ENCODE data around the gene SLC25A12. TPM values are rescaled to one million over a fixed set of nuclear protein-coding genes. Genes with fewer than 3 reads are reported as not detected.

SLC25A12 gene
- polyA plus RNA-seq, 1 of the 3 experiments (the other 2 are of a cell fraction) = 13.0 TPM

DNA sequence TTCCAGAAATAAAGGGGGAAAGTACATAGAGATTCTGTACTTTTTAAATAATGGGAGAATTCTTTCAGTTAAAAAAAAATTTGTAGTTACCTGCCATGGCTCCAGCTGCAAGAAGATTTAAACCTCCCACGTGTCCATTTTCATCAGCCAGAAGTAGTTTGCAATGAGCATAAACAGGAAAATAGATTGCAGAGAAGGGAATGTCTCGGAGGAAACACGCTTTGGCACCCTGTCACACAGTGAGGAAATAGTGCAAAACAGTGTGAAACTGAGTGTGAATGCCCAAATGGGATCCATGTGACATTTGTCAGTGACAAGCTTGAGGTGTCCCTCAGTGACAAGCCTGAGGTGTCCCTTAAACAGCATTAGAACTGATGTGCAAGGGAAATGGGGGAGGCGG lies 102.7 kb downstream of the SLC25A12 start:
- no peaks in the 10 kb centered on the region for H3F3A ChIP-seq (replicated peaks; ENCODE audit: insufficient read depth)
- H3K27me3 ChIP-seq (ENCODE audit: insufficient read depth) = no peaks in the 10 kb centered on the region
- ChIA-PET POLR2A (no interaction called here), CTCF (interaction anchor here (1.2 to 2.0 kb wide), 3 partner anchors 20 to 323 kb away, joined by 3 to 5 read pairs (median 4); no protein-coding TSS in a partner anchor)
- H3K9me2 ChIP-seq = no peaks in the 10 kb centered on the region
- no peak overlapping the region for H3K4me3 ChIP-seq (ENCODE audit: low read depth in 2 of 2, low read length in 1 of 2)
- H3K4me2 ChIP-seq = no peak overlapping the region
- H3K4me1 ChIP-seq (ENCODE audit: control insufficient read depth in 1 of 2, insufficient read depth in 2 of 2, low read depth in 1 of 2, low read length in 1 of 2) = no peaks in the 10 kb centered on the region; a peak in 2 of 4 replicates
- no peak overlapping the region for H3K27ac ChIP-seq (ENCODE audit: low read depth in 2 of 2, low read length in 1 of 2)
- no peak overlapping the region for H3K9ac ChIP-seq
- no peaks in the 10 kb centered on the region for H3K79me2 ChIP-seq (ENCODE audit: insufficient read depth)
- H2AFZ ChIP-seq (ENCODE audit: low read depth) = no peak overlapping the region
- peaks cover 17 to 22% of the 10 kb centered on the region in 2 experiments for H3K36me3 ChIP-seq (replicated peaks in 1 of 2; ENCODE audit: control insufficient read depth in 1 of 2, insufficient read depth in 2 of 2, low read length in 1 of 2)
- WGBS (ENCODE audit: low lambda C conversion rate) = 93% methylated on average over 4 of the region's 4 CpGs
- no peaks in the 10 kb centered on the region for H4K20me1 ChIP-seq (ENCODE audit: insufficient read depth)
- no peaks in the 10 kb centered on the region for H3K9me3 ChIP-seq
- no peak for TF ChIP-seq NRF1 (IDR thresholded peaks at IDR 0.05; ENCODE audit: low read depth, low read length)
- no peak for TF ChIP-seq GABPA (IDR thresholded peaks at IDR 0.05; ENCODE audit: low read depth)
- TF ChIP-seq, protein P1, sequence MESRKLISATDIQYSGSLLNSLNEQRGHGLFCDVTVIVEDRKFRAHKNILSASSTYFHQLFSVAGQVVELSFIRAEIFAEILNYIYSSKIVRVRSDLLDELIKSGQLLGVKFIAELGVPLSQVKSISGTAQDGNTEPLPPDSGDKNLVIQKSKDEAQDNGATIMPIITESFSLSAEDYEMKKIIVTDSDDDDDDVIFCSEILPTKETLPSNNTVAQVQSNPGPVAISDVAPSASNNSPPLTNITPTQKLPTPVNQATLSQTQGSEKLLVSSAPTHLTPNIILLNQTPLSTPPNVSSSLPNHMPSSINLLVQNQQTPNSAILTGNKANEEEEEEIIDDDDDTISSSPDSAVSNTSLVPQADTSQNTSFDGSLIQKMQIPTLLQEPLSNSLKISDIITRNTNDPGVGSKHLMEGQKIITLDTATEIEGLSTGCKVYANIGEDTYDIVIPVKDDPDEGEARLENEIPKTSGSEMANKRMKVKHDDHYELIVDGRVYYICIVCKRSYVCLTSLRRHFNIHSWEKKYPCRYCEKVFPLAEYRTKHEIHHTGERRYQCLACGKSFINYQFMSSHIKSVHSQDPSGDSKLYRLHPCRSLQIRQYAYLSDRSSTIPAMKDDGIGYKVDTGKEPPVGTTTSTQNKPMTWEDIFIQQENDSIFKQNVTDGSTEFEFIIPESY (IDR thresholded peaks at IDR 0.05; ENCODE audit: borderline replicate concordance, low read depth) = no peak
- no peak for TF ChIP-seq TEAD4 (IDR thresholded peaks at IDR 0.05; ENCODE audit: borderline replicate concordance, insufficient read depth)
- no peak for TF ChIP-seq POLR2AphosphoS5 (IDR thresholded peaks at IDR 0.05; ENCODE audit: low read depth, low read length)
- TF ChIP-seq JUND (IDR thresholded peaks at IDR 0.05) = no peak
- TF ChIP-seq FOXJ3 (CRISPR knock-in tag; IDR thresholded peaks at IDR 0.05) = no peak
- no peak for TF ChIP-seq ELF1 (IDR thresholded peaks at IDR 0.05)
- TF ChIP-seq, protein P2, sequence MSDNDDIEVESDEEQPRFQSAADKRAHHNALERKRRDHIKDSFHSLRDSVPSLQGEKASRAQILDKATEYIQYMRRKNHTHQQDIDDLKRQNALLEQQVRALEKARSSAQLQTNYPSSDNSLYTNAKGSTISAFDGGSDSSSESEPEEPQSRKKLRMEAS (IDR thresholded peaks at IDR 0.05; ENCODE audit: low read depth) = no peak
- no peak for DNase-seq

DNA sequence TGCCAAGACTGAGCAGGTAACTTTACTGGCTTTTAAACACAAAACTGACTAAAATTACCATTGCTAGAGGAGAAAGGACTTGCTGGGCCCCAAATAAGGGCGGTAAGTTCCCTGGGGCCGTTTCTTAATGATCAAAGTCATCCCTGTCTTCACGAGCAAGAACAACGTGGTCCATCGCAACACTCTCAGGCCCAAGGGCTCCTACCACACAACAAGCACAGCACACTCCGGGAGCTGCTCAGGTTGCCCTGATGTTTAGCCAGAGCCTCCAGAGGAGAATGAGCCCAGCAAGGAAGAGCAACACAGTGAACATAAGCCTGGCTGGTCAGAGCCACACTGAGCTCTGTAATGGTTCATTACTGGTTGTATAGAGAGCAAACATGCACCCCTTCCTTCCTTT lies 104.1 kb downstream of the SLC25A12 start:
- CTCF ChIA-PET = interaction anchor here (1.0 to 1.2 kb wide), 5 partner anchors 9 to 317 kb away, joined by 3 to 4 read pairs (median 3); no protein-coding TSS in a partner anchor
- no peaks in the 10 kb centered on the region for H3K79me2 ChIP-seq (ENCODE audit: insufficient read depth)
- no peak overlapping the region for H2AFZ ChIP-seq (ENCODE audit: low read depth)
- no peak overlapping the region for H3K27ac ChIP-seq (ENCODE audit: low read depth in 2 of 2, low read length in 1 of 2)
- 84% methylated on average over 6 of the region's 6 CpGs for WGBS (ENCODE audit: low lambda C conversion rate)
- H3K4me2 ChIP-seq = no peak overlapping the region
- H3K9ac ChIP-seq = no peak overlapping the region
- no peak overlapping the region for H3K4me3 ChIP-seq (ENCODE audit: low read depth in 2 of 2, low read length in 1 of 2)
- H3K36me3 ChIP-seq (replicated peaks in 1 of 2; ENCODE audit: control insufficient read depth in 1 of 2, insufficient read depth in 2 of 2, low read length in 1 of 2) = peaks cover 24% of the 10 kb centered on the region in 2 experiments
- H3F3A ChIP-seq (replicated peaks; ENCODE audit: insufficient read depth) = no peaks in the 10 kb centered on the region
- TF ChIP-seq, protein P2 (IDR thresholded peaks at IDR 0.05; ENCODE audit: low read depth) = no peak
- no peak for TF ChIP-seq MXI1 (IDR thresholded peaks at IDR 0.05; ENCODE audit: low read depth, low read length)
- TF ChIP-seq TCF12 (IDR thresholded peaks at IDR 0.05) = no peak
- no peak for TF ChIP-seq TEAD4 (IDR thresholded peaks at IDR 0.05; ENCODE audit: borderline replicate concordance, insufficient read depth)
- no peaks in the 10 kb centered on the region; a peak in 1 of 4 replicates for H3K4me1 ChIP-seq (ENCODE audit: control insufficient read depth in 1 of 2, insufficient read depth in 2 of 2, low read depth in 1 of 2, low read length in 1 of 2)
- H3K27me3 ChIP-seq (ENCODE audit: insufficient read depth) = no peaks in the 10 kb centered on the region
- no peaks in the 10 kb centered on the region for H3K9me2 ChIP-seq
- no peaks in the 10 kb centered on the region for H4K20me1 ChIP-seq (ENCODE audit: insufficient read depth)
- DNase-seq = no peak
- POLR2A ChIA-PET = no interaction called here
- H3K9me3 ChIP-seq = no peaks in the 10 kb centered on the region
